Measurements from ENCODE around the gene GNG12.

Gene GNG12

GRCh38 chr1:67792741-67793458 lies 40.4 kb downstream of the GNG12 start:
- H3K4me1 Mint-ChIP-seq = no peaks in the 10 kb centered on the region
- H3K27ac Mint-ChIP-seq = no peak overlapping the region
- DNase-seq (no peak), ATAC-seq (replicated peaks) (no peak)
- no peaks in the 10 kb centered on the region for H3K36me3 Mint-ChIP-seq
- no peak overlapping the region for H3K4me3 Mint-ChIP-seq
- H3K27me3 Mint-ChIP-seq = peaks cover 14 to 26% of the 10 kb centered on the region in 2 donors
- H3K9me3 Mint-ChIP-seq = peaks cover 3 to 4% of the 10 kb centered on the region in 2 donors

- Mint-ChIP-seq H3K4me3 (no peak overlapping the region), H3K36me3 (no peaks in the 10 kb centered on the region), H3K27ac (no peak overlapping the region), H3K27me3 (peaks cover 6 to 22% of the 10 kb centered on the region in 2 donors), H3K4me1 (no peaks in the 10 kb centered on the region), H3K9me3 (peaks cover 0 to 4% of the 10 kb centered on the region in 2 donors)
- DNase-seq = no peak
- no peak for ATAC-seq (replicated peaks)
These were observed 41.2 kb downstream of the GNG12 start for GRCh38 chr1:67792103-67792502.

DNA sequence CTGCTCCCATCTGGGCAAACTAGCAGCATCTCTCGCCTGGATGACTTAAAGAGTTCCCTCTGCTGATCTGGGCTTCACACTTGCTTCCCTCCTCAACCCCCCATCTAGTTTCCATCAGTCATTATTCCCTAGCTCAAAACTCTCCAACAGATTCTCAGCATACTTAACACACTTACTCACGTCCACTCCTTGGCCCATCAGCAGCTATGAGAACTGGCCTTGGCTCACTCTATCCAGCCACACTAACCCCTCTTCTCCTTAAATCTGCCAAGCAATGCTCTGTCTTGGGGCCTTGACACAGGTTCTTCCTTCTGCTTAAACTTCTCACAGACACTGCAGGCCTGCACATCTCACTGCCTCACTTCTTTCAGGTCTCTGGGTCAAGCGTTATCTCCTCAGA lies 41.6 kb downstream of the GNG12 start:
- H3K4me1 Mint-ChIP-seq = no peaks in the 10 kb centered on the region
- H3K4me3 Mint-ChIP-seq = no peak overlapping the region
- H3K27ac Mint-ChIP-seq = no peak overlapping the region
- peaks cover 5 to 22% of the 10 kb centered on the region in 2 donors for H3K27me3 Mint-ChIP-seq
- ATAC-seq (replicated peaks) (no peak), DNase-seq (no peak)
- H3K36me3 Mint-ChIP-seq = no peaks in the 10 kb centered on the region
- peaks cover 0 to 4% of the 10 kb centered on the region in 2 donors for H3K9me3 Mint-ChIP-seq

GRCh38 chr1:67791261-67791660 lies 42.0 kb downstream of the GNG12 start:
- Mint-ChIP-seq H3K9me3 (no peaks in the 10 kb centered on the region), H3K27ac (no peak overlapping the region), H3K27me3 (peaks cover 5 to 22% of the 10 kb centered on the region in 2 donors), H3K4me1 (no peaks in the 10 kb centered on the region), H3K4me3 (no peak overlapping the region), H3K36me3 (no peaks in the 10 kb centered on the region)
- DNase-seq (no peak), ATAC-seq (replicated peaks) (no peak)

GRCh38 chr1:67790201-67790692 lies 43.0 kb downstream of the GNG12 start:
- ATAC-seq (replicated peaks) (no peak), DNase-seq (no peak)
- Mint-ChIP-seq H3K4me1 (no peaks in the 10 kb centered on the region), H3K27me3 (peaks cover 5 to 22% of the 10 kb centered on the region in 2 donors), H3K9me3 (no peaks in the 10 kb centered on the region), H3K36me3 (no peaks in the 10 kb centered on the region), H3K27ac (no peak overlapping the region), H3K4me3 (no peak overlapping the region)

DNA sequence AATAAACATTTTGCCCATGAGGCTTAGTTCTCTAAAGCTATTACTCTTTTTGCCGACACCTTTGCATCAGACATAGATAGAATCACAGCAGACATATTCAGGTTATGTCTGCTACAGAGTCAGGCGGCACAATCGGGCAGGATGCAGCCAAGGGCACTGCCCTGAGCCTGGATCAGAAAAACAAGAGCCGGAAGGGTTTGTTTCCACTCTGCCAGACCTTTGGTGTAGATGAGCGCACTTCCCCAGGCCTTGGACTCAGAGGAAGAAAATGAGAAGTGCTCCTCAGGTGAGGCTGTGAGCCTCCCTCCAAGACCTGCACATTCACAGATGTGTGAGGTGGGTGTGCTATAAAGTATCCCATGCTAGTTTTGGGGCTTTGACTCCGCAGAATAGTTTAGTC lies 43.7 kb downstream of the GNG12 start:
- no peak overlapping the region for H3K4me3 Mint-ChIP-seq
- H3K4me1 Mint-ChIP-seq = no peaks in the 10 kb centered on the region

DNA sequence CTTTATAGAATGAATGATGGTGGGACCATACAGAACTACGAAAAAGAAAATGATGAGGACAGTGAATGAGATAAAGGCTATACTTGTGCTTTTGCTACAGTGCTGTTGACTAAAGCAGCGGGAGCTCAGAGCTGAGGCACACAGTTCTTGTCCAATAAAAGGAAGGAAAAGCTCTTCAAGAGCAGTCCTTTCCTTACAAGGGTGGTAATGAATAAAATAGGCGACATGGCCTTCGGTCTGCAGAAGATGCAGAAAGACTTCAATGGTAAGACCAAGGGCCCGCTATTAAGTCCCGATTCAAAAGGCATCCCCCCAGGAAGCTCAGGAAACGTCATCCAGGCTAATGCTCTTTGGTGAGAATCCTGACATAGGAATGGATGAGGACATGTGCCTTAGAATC lies 44.4 kb downstream of the GNG12 start:
- no peak for ATAC-seq (replicated peaks)
- no peak overlapping the region for H3K27ac Mint-ChIP-seq
- no peaks in the 10 kb centered on the region for H3K4me1 Mint-ChIP-seq
- H3K27me3 Mint-ChIP-seq = peaks cover 5 to 19% of the 10 kb centered on the region in 2 donors
- DNase-seq = no peak
- H3K4me3 Mint-ChIP-seq = no peak overlapping the region
- no peaks in the 10 kb centered on the region for H3K9me3 Mint-ChIP-seq
- no peaks in the 10 kb centered on the region for H3K36me3 Mint-ChIP-seq

More for the DNA sequence above, 43.7 kb downstream of the GNG12 start:
- Mint-ChIP-seq H3K36me3 (no peaks in the 10 kb centered on the region), H3K9me3 (no peaks in the 10 kb centered on the region), H3K27me3 (peaks cover 5 to 22% of the 10 kb centered on the region in 2 donors), H3K27ac (no peak overlapping the region)
- ATAC-seq (replicated peaks) (no peak), DNase-seq (no peak)

DNA sequence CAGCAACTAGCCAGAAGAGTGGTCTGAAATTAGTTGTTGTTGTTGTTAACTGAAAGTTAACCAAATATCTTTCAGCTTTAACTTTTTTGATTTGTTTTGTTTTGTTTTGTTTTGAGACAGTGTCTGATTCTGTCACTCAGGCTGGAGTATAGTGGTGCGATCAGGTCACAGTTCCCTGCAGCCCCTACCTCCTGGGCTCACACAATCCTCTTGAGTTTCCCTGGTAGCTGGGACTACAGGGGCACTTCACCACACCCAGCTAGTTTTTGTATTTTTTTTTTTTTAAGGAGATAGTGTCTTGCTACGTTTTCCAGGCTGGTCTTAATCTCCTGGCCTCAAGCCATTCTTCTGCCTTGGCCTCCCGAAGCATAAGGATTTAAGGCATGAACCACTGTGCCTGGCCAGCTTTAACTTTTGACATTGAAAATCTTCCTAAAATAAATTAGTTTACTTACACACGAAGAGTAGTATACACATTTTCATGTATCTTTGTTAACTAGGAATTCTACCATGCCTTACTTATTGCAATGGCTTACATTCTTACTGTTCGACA lies 45.0 kb downstream of the GNG12 start:
- ATAC-seq (replicated peaks) (no peak), DNase-seq (no peak)
- Mint-ChIP-seq H3K4me1 (no peaks in the 10 kb centered on the region), H3K27ac (no peak overlapping the region), H3K9me3 (no peaks in the 10 kb centered on the region), H3K4me3 (no peak overlapping the region), H3K36me3 (no peaks in the 10 kb centered on the region), H3K27me3 (peaks cover 5 to 14% of the 10 kb centered on the region in 2 donors)

- DNase-seq (no peak), ATAC-seq (replicated peaks) (no peak)
- H3K4me1 Mint-ChIP-seq = no peaks in the 10 kb centered on the region
- H3K4me3 Mint-ChIP-seq = no peak overlapping the region
- H3K27me3 Mint-ChIP-seq = peaks cover 5 to 14% of the 10 kb centered on the region in 2 donors
- H3K27ac Mint-ChIP-seq = no peak overlapping the region
- no peaks in the 10 kb centered on the region for H3K9me3 Mint-ChIP-seq
- no peaks in the 10 kb centered on the region for H3K36me3 Mint-ChIP-seq
These were observed 45.5 kb downstream of the GNG12 start for GRCh38 chr1:67787746-67788145.

- DNase-seq = no peak
- no peak for ATAC-seq (replicated peaks)
- Mint-ChIP-seq H3K9me3 (no peaks in the 10 kb centered on the region), H3K36me3 (no peaks in the 10 kb centered on the region), H3K27me3 (peaks cover 0 to 4% of the 10 kb centered on the region in 2 donors), H3K4me3 (no peak overlapping the region), H3K27ac (no peak overlapping the region), H3K4me1 (no peaks in the 10 kb centered on the region)
These were observed 47.2 kb downstream of the GNG12 start for GRCh38 chr1:67785847-67786753.

GRCh38 chr1:67784545-67785186 lies 48.6 kb downstream of the GNG12 start:
- no peak overlapping the region for H3K4me3 Mint-ChIP-seq
- no peaks in the 10 kb centered on the region for H3K27me3 Mint-ChIP-seq
- no peak overlapping the region for H3K27ac Mint-ChIP-seq
- ATAC-seq (replicated peaks) = no peak
- no peak for DNase-seq
- H3K36me3 Mint-ChIP-seq = no peaks in the 10 kb centered on the region
- no peaks in the 10 kb centered on the region for H3K9me3 Mint-ChIP-seq
- H3K4me1 Mint-ChIP-seq = no peaks in the 10 kb centered on the region

- H3K27me3 Mint-ChIP-seq = peaks cover 3% of the 10 kb centered on the region in 2 donors
- no peaks in the 10 kb centered on the region for H3K4me1 Mint-ChIP-seq
- no peak for DNase-seq
- no peak overlapping the region for H3K4me3 Mint-ChIP-seq
- no peaks in the 10 kb centered on the region for H3K9me3 Mint-ChIP-seq
- H3K36me3 Mint-ChIP-seq = no peaks in the 10 kb centered on the region
- no peak for ATAC-seq (replicated peaks)
- H3K27ac Mint-ChIP-seq = no peak overlapping the region
These were observed 52.6 kb downstream of the GNG12 start for GRCh38 chr1:67780637-67781036.

DNA sequence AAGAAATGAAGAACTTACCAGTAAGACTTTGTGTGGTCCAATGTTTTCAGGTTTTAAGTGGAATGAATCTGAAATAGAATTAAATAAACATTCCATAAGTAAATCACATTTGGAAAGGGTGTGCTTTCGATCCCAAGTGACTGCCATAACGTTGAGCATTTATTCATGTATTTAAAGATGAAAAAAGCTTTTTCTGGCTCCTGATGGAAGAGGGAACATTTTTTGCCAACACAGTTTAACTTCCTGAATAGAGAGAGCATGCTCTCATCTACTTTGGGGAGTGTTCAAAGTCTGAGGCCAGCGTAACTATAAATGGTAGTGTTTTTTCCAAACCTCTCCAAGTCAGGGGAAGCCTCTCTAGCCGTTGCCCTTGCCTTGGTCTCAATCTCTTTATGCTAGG lies 55.8 kb downstream of the GNG12 start:
- H3K27me3 Mint-ChIP-seq = peaks cover 11 to 21% of the 10 kb centered on the region in 2 donors
- ATAC-seq (replicated peaks) (no peak), DNase-seq (no peak)
- no peaks in the 10 kb centered on the region for H3K9me3 Mint-ChIP-seq
- no peak overlapping the region for H3K27ac Mint-ChIP-seq
- H3K4me3 Mint-ChIP-seq = no peak overlapping the region
- no peaks in the 10 kb centered on the region for H3K36me3 Mint-ChIP-seq
- no peaks in the 10 kb centered on the region for H3K4me1 Mint-ChIP-seq

- no peak for DNase-seq
- Mint-ChIP-seq H3K27me3 (peaks cover 11 to 21% of the 10 kb centered on the region in 2 donors), H3K36me3 (no peaks in the 10 kb centered on the region), H3K4me1 (no peaks in the 10 kb centered on the region), H3K4me3 (no peak overlapping the region), H3K27ac (no peak overlapping the region), H3K9me3 (no peaks in the 10 kb centered on the region)
- ATAC-seq (replicated peaks) = no peak
These were observed 56.3 kb downstream of the GNG12 start for GRCh38 chr1:67777016-67777415.
